ENCODE data around the gene TPCN2.

- TF ChIP-seq CTCF (IDR thresholded peaks at IDR 0.05) (no peak), POLR2AphosphoS5 (IDR thresholded peaks at IDR 0.05) (no peak)
Measured at GRCh38 chr11:69064394-69064957, 15.7 kb downstream of the TPCN2 start.

Measured in upper lobe of left lung (tissue), 4 donors.